Mesenteric fat pad (tissue), 1 donor: ENCODE data around the gene NXPE3. TPM values are rescaled to one million over a fixed set of nuclear protein-coding genes. Genes with fewer than 3 reads are reported as not detected.

Experiments used
- DNase-seq: peaks from one replicate; pipeline ENCODE4 v3.0.0-alpha.2; 2020; ENCODE audit warnings: low spot score
- total RNA-seq: library from RNA; stranded (reverse); fragmentation: NEBNext Ultra II Directional; extraction: Animal tissue kit (Norgen Biotek cat#: 25700); gene quantifications from one replicate; pipeline ENCODE4 v1.2.1, GENCODE V29; 2021
- donor health status: DM: yes; HTN: yes; CAD: no.

NXPE3 gene
- total RNA-seq, 1 donor from 2014 or later: 11.0 TPM

GRCh38 chr3:101802179-101802578 is 23.2 kb downstream of the NXPE3 start:
- DNase-seq: no peak

- no peak for DNase-seq
These were observed 24.3 kb downstream of the NXPE3 start for GRCh38 chr3:101803173-101803782.

GRCh38 chr3:101803939-101804338 is 24.9 kb downstream of the NXPE3 start:
- no peak for DNase-seq

GRCh38 chr3:101806491-101806890 is 27.5 kb downstream of the NXPE3 start:
- DNase-seq: no peak

- DNase-seq: no peak
These were observed 28.9 kb downstream of the NXPE3 start for GRCh38 chr3:101807888-101808287.

- no peak for DNase-seq
These were observed 30.4 kb downstream of the NXPE3 start for GRCh38 chr3:101809178-101810021.

- no peak for DNase-seq
These were observed 31.0 kb downstream of the NXPE3 start for GRCh38 chr3:101810022-101810418.

GRCh38 chr3:101811875-101812274 is 32.9 kb downstream of the NXPE3 start:
- DNase-seq: no peak

GRCh38 chr3:101812895-101813294 is 33.9 kb downstream of the NXPE3 start:
- no peak for DNase-seq

- DNase-seq: no peak
These were observed 34.9 kb downstream of the NXPE3 start for GRCh38 chr3:101813817-101814440.

GRCh38 chr3:101814835-101815234 is 35.8 kb downstream of the NXPE3 start:
- no peak for DNase-seq

- no peak for DNase-seq
These were observed 37.5 kb downstream of the NXPE3 start for GRCh38 chr3:101816215-101817149.

GRCh38 chr3:101817992-101818391 is 39.0 kb downstream of the NXPE3 start:
- DNase-seq: no peak

GRCh38 chr3:101819649-101820206 is 40.7 kb downstream of the NXPE3 start:
- DNase-seq: no peak

GRCh38 chr3:101821503-101821902 is 42.5 kb downstream of the NXPE3 start:
- no peak for DNase-seq

- DNase-seq: no peak
These were observed 44.5 kb downstream of the NXPE3 start for GRCh38 chr3:101823525-101823924.

GRCh38 chr3:101824702-101825101 is 45.7 kb downstream of the NXPE3 start:
- no peak for DNase-seq

- no peak for DNase-seq
These were observed 47.0 kb downstream of the NXPE3 start for GRCh38 chr3:101825904-101826445.

GRCh38 chr3:101827211-101828174 is 48.5 kb downstream of the NXPE3 start:
- DNase-seq: peak; percentile 91
